ENCODE measurements around the gene ARFRP1.
A peak's percentile ranks its signal among the peaks of the same experiment; 100 is the strongest.

The ARFRP1 gene

GRCh38 chr20:63708301-63709148, 749 bp upstream of the ARFRP1 start:
- TF ChIP-seq CTCF (IDR thresholded peaks at IDR 0.05; ENCODE audit: poor library complexity, severe bottlenecking), result no peak
- H3K4me3 ChIP-seq (ENCODE audit: severe bottlenecking), result peak overlapping the region; percentile 72
- H3K27ac ChIP-seq (ENCODE audit: poor library complexity, severe bottlenecking), result peak overlapping the region; percentile 73
- peaks cover 11% of the 10 kb centered on the region for H3K4me1 ChIP-seq (ENCODE audit: insufficient read depth, poor library complexity, severe bottlenecking)
- ATAC-seq (ENCODE audit: low read depth) (no peak), DNase-seq (ENCODE audit: low spot score) (peak; percentile 89)
- peaks cover 77% of the 10 kb centered on the region for H3K36me3 ChIP-seq (ENCODE audit: low read depth)
- H3K27me3 ChIP-seq (ENCODE audit: insufficient read depth, poor library complexity, severe bottlenecking), result no peaks in the 10 kb centered on the region
- H3K9me3 ChIP-seq (ENCODE audit: severe bottlenecking), result no peaks in the 10 kb centered on the region

GRCh38 chr20:63706852-63707557, 771 bp downstream of the ARFRP1 start:
- peak; percentile 85 for TF ChIP-seq CTCF (IDR thresholded peaks at IDR 0.05; ENCODE audit: poor library complexity, severe bottlenecking)
- Histone ChIP-seq H3K27ac (ENCODE audit: poor library complexity, severe bottlenecking) (peak overlapping the region; percentile 73), H3K4me3 (ENCODE audit: severe bottlenecking) (peak overlapping the region; percentile 72), H3K27me3 (ENCODE audit: insufficient read depth, poor library complexity, severe bottlenecking) (no peaks in the 10 kb centered on the region), H3K4me1 (ENCODE audit: insufficient read depth, poor library complexity, severe bottlenecking) (peaks cover 11% of the 10 kb centered on the region), H3K36me3 (ENCODE audit: low read depth) (peaks cover 62% of the 10 kb centered on the region), H3K9me3 (ENCODE audit: severe bottlenecking) (no peaks in the 10 kb centered on the region)
- DNase-seq (ENCODE audit: low spot score) (peak; percentile 91), ATAC-seq (ENCODE audit: low read depth) (peak; percentile 32)

- no peak for TF ChIP-seq CTCF (IDR thresholded peaks at IDR 0.05; ENCODE audit: poor library complexity, severe bottlenecking)
- peak; percentile 79 for DNase-seq (ENCODE audit: low spot score)
- Histone ChIP-seq H3K9me3 (ENCODE audit: severe bottlenecking) (no peaks in the 10 kb centered on the region), H3K27me3 (ENCODE audit: insufficient read depth, poor library complexity, severe bottlenecking) (no peaks in the 10 kb centered on the region), H3K4me3 (ENCODE audit: severe bottlenecking) (peak overlapping the region; percentile 72), H3K4me1 (ENCODE audit: insufficient read depth, poor library complexity, severe bottlenecking) (peaks cover 11% of the 10 kb centered on the region), H3K36me3 (ENCODE audit: low read depth) (peaks cover 54% of the 10 kb centered on the region), H3K27ac (ENCODE audit: poor library complexity, severe bottlenecking) (peak overlapping the region; percentile 73)
- no peak for ATAC-seq (ENCODE audit: low read depth)
Observed at GRCh38 chr20:63706027-63706695, 1.6 kb downstream of the ARFRP1 start.

GRCh38 chr20:63705232-63706026, 2.3 kb downstream of the ARFRP1 start:
- H3K4me1 ChIP-seq (ENCODE audit: insufficient read depth, poor library complexity, severe bottlenecking), result peaks cover 11% of the 10 kb centered on the region
- no peaks in the 10 kb centered on the region for H3K9me3 ChIP-seq (ENCODE audit: severe bottlenecking)
- no peaks in the 10 kb centered on the region for H3K27me3 ChIP-seq (ENCODE audit: insufficient read depth, poor library complexity, severe bottlenecking)
- no peak overlapping the region for H3K27ac ChIP-seq (ENCODE audit: poor library complexity, severe bottlenecking)
- ATAC-seq (ENCODE audit: low read depth), result no peak
- no peak for TF ChIP-seq CTCF (IDR thresholded peaks at IDR 0.05; ENCODE audit: poor library complexity, severe bottlenecking)
- DNase-seq (ENCODE audit: low spot score), result peak; percentile 75
- H3K4me3 ChIP-seq (ENCODE audit: severe bottlenecking), result no peak overlapping the region
- peaks cover 47% of the 10 kb centered on the region for H3K36me3 ChIP-seq (ENCODE audit: low read depth)
